PC-9 (cell line): Measurements from ENCODE around the gene RCOR3.

Source experiments
- CTCF ChIP-seq: fragments of 200-600 bp; sonication (generic); conservative IDR thresholded peaks from 2 replicates; pipeline ENCODE4 v1.6.1; 2017; ENCODE audit warnings: mixed run types, antibody characterized with exemption, mild to moderate bottlenecking, moderate library complexity
- EZH2 ChIP-seq: fragments of 200-600 bp; sonication (generic); IDR thresholded peaks from 2 replicates; pipeline ENCODE4 v1.8.0; 2017; ENCODE audit warnings: antibody characterized with exemption, low read depth

GRCh38 chr1:211328866-211329475, 69.8 kb downstream of the RCOR3 start:
- TF ChIP-seq CTCF (no peak), EZH2 (no peak)
